Neural cell (in vitro differentiated cells): ENCODE measurements around the gene ACVR1B. TPM values are rescaled to one million over a fixed set of nuclear protein-coding genes. Genes with fewer than 3 reads are reported as not detected.

ENCODE experiments used
- H2AFZ ChIP-seq: fragments of 200-600, 300-800 bp; sonication (generic), shearing (Covaris generic); 2 replicates; pipeline ENCODE4 v1.6.0; 2014; ENCODE audit warnings: low read depth, mild to moderate bottlenecking, antibody characterized with exemption, low read length, moderate library complexity
- H3F3A ChIP-seq: fragments of 200-600 bp; shearing (Covaris generic); 2 replicates; pipeline ENCODE4 v1.6.1; 2016; ENCODE audit warnings: mild to moderate bottlenecking, moderate library complexity, mixed read lengths, antibody characterized with exemption, low read length; ENCODE audit not compliant: insufficient read depth, poor library complexity, severe bottlenecking
- H3K27ac ChIP-seq: fragments of 200-600, 300-800 bp; sonication (generic), shearing (Covaris generic); 2 replicates; pipeline ENCODE4 v1.5.1; 2014; ENCODE audit warnings: mild to moderate bottlenecking, low read length, moderate library complexity
- H3K27me3 ChIP-seq: fragments of 300-800, 200-600 bp; sonication (generic), shearing (Covaris generic); 2 replicates; pipeline ENCODE4 v1.6.0; 2014; ENCODE audit warnings: mild to moderate bottlenecking, low read depth, low read length, moderate library complexity; ENCODE audit not compliant: insufficient read depth
- H3K36me3 ChIP-seq: fragments of 300-800, 200-600 bp; sonication (generic), shearing (Covaris generic); 2 replicates; pipeline ENCODE4 v1.5.1; 2014; ENCODE audit warnings: mild to moderate bottlenecking, antibody characterized with exemption, low read length, moderate library complexity; ENCODE audit not compliant: insufficient read depth
- H3K4me2 ChIP-seq: fragments of 300-800, 200-600 bp; sonication (generic), shearing (Covaris generic); 2 replicates; pipeline ENCODE4 v1.6.0; 2014; ENCODE audit warnings: mild to moderate bottlenecking, low read length
- H3K4me3 ChIP-seq: fragments of 300-800, 200-600 bp; sonication (generic), shearing (Covaris generic); 2 replicates; pipeline ENCODE4 v1.5.1; 2014; ENCODE audit warnings: mild to moderate bottlenecking, low read length, moderate library complexity
- H3K79me2 ChIP-seq: fragments of 200-600 bp; shearing (Covaris generic); replicated peaks from 2 replicates; pipeline ENCODE4 v1.6.0; 2014; ENCODE audit warnings: mild to moderate bottlenecking, low read length, moderate library complexity; ENCODE audit not compliant: insufficient read depth
- H3K9ac ChIP-seq: fragments of 300-800, 200-600 bp; sonication (generic), shearing (Covaris generic); 2 replicates; pipeline ENCODE4 v1.6.1; 2016; ENCODE audit warnings: mild to moderate bottlenecking, low read length, mixed read lengths
- H3K9me2 ChIP-seq: fragments of 200-600 bp; shearing (Covaris generic); 2 replicates; pipeline ENCODE4 v1.6.1; 2016; ENCODE audit warnings: mild to moderate bottlenecking, low read length, mixed read lengths; ENCODE audit not compliant: insufficient read depth
- H3K9me3 ChIP-seq: fragments of 200-600, 300-800 bp; sonication (generic), shearing (Covaris generic); 2 replicates; pipeline ENCODE4 v1.6.1; 2016; ENCODE audit warnings: mild to moderate bottlenecking, mixed run types, low read length, moderate library complexity, mixed read lengths
- H4K20me1 ChIP-seq: fragments of 200-600 bp; shearing (Covaris generic); 2 replicates; pipeline ENCODE4 v1.6.1; 2016; ENCODE audit warnings: mild to moderate bottlenecking, mixed run types; ENCODE audit not compliant: insufficient read depth
- CTCF ChIP-seq: fragments of 450-650 bp; IDR thresholded peaks from 2 replicates; pipeline ENCODE4 v1.5.1; 2014; ENCODE audit warnings: antibody characterized with exemption, mild to moderate bottlenecking, moderate library complexity; ENCODE audit not compliant: poor library complexity, severe bottlenecking
- EP300 ChIP-seq: fragments of 450-650 bp; conservative IDR thresholded peaks from 2 replicates; pipeline ENCODE4 v1.6.1; 2014; ENCODE audit warnings: antibody characterized with exemption, mild to moderate bottlenecking, moderate library complexity; ENCODE audit not compliant: poor library complexity, severe bottlenecking
- EZH2 ChIP-seq: fragments of 200-600, 300-800 bp; shearing (Covaris generic), sonication (generic); IDR thresholded peaks from 2 replicates; pipeline ENCODE4 v1.6.1; 2014; ENCODE audit warnings: antibody characterized with exemption, low read length, borderline replicate concordance, mild to moderate bottlenecking; ENCODE audit not compliant: insufficient read depth, poor library complexity, severe bottlenecking
- MXI1 ChIP-seq: fragments of 450-650 bp; conservative IDR thresholded peaks from 2 replicates; pipeline ENCODE4 v1.6.1; 2014; ENCODE audit warnings: antibody characterized with exemption, mild to moderate bottlenecking; ENCODE audit not compliant: poor library complexity, severe bottlenecking
- POLR2AphosphoS5 ChIP-seq: IDR thresholded peaks from 2 replicates; pipeline ENCODE4 v1.6.1; 2012
- RAD21 ChIP-seq: fragments of 450-650 bp; conservative IDR thresholded peaks from 2 replicates; pipeline ENCODE4 v1.6.1; 2014; ENCODE audit warnings: antibody characterized with exemption, mild to moderate bottlenecking, moderate library complexity
- REST ChIP-seq: IDR thresholded peaks from 2 replicates; pipeline ENCODE4 v1.6.1; 2012; ENCODE audit warnings: borderline replicate concordance
- SMC3 ChIP-seq: fragments of 450-650 bp; conservative IDR thresholded peaks from 2 replicates; pipeline ENCODE4 v1.6.1; 2014; ENCODE audit warnings: antibody characterized with exemption, mild to moderate bottlenecking, moderate library complexity; ENCODE audit not compliant: poor library complexity
- TAF1 ChIP-seq: IDR thresholded peaks from 2 replicates; pipeline ENCODE4 v1.6.1; 2012; ENCODE audit warnings: low read depth
- polyA plus RNA-seq: library from polyadenylated mRNA; depleted of rRNA; stranded (reverse); fragments of >200 nt; gene quantifications from 2 replicates; pipeline ENCODE4 v1.2.3, GENCODE V29; 2014

The ACVR1B gene
- polyA plus RNA-seq, 1 donor from 2014 or later, result 47.2 TPM

- TF ChIP-seq RAD21, result no peak
- no peak for TF ChIP-seq EZH2
Measured at GRCh38 chr12:51959921-51960320, 8.4 kb downstream of the ACVR1B start (continued).

- Histone ChIP-seq H3K9me2 (no peaks in the 10 kb centered on the region), H4K20me1 (peaks cover 30% of the 10 kb centered on the region), H3K27ac (no peak overlapping the region), H2AFZ (no peak overlapping the region), H3K9ac (no peak overlapping the region), H3K9me3 (no peaks in the 10 kb centered on the region), H3K4me2 (no peak overlapping the region), H3K27me3 (no peaks in the 10 kb centered on the region), H3F3A (no peaks in the 10 kb centered on the region), H3K79me2 (peaks cover 81% of the 10 kb centered on the region), H3K36me3 (no peaks in the 10 kb centered on the region), H3K4me3 (no peak overlapping the region)
- TF ChIP-seq CTCF, result no peak
- no peak for TF ChIP-seq REST
- TF ChIP-seq RAD21, result no peak
Measured at GRCh38 chr12:51960488-51960887, 9.0 kb downstream of the ACVR1B start.

GRCh38 chr12:51960890-51961289, 9.4 kb downstream of the ACVR1B start:
- TF ChIP-seq MXI1 (no peak), EZH2 (no peak), REST (no peak), POLR2AphosphoS5 (no peak), EP300 (no peak), SMC3 (no peak), RAD21 (no peak), CTCF (no peak), TAF1 (no peak)
- no peaks in the 10 kb centered on the region for H3K36me3 ChIP-seq
- H3K4me2 ChIP-seq, result no peak overlapping the region
- no peak overlapping the region for H3K4me3 ChIP-seq
- H3K27ac ChIP-seq, result no peak overlapping the region
- no peak overlapping the region for H3K9ac ChIP-seq
- H3K9me3 ChIP-seq, result no peaks in the 10 kb centered on the region
- H3K79me2 ChIP-seq, result peaks cover 81% of the 10 kb centered on the region
- no peaks in the 10 kb centered on the region for H3F3A ChIP-seq
- H4K20me1 ChIP-seq, result peaks cover 28% of the 10 kb centered on the region
- no peaks in the 10 kb centered on the region for H3K9me2 ChIP-seq
- H3K27me3 ChIP-seq, result no peaks in the 10 kb centered on the region
- no peak overlapping the region for H2AFZ ChIP-seq
